Rectal smooth muscle tissue (tissue), 1 donor: ENCODE data around the gene ZNF133.

ENCODE experiments used
- H3K27ac ChIP-seq: one replicate; pipeline ENCODE4 v1.7.0; 2013; ENCODE audit warnings: low read depth, low read length, inconsistent platforms
- H3K27me3 ChIP-seq: one replicate; pipeline ENCODE4 v1.7.0; 2013; ENCODE audit warnings: low read length; ENCODE audit not compliant: control insufficient read depth, insufficient read depth
- H3K36me3 ChIP-seq: one replicate; pipeline ENCODE4 v1.7.0; 2013; ENCODE audit warnings: low read length; ENCODE audit not compliant: control insufficient read depth, insufficient read depth
- H3K4me1 ChIP-seq: one replicate; pipeline ENCODE4 v1.7.0; 2013; ENCODE audit warnings: low read length; ENCODE audit not compliant: control insufficient read depth, insufficient read depth
- H3K4me3 ChIP-seq: one replicate; pipeline ENCODE4 v1.7.0; 2013; ENCODE audit warnings: low read length
- H3K9ac ChIP-seq: one replicate; pipeline ENCODE4 v1.7.0; 2013; ENCODE audit warnings: low read length

The ZNF133 gene

GRCh38 chr20:18299364-18299763 is 11.0 kb downstream of the ZNF133 start:
- Histone ChIP-seq H3K36me3 (peaks cover 8% of the 10 kb centered on the region), H3K4me1 (no peaks in the 10 kb centered on the region), H3K27me3 (no peaks in the 10 kb centered on the region), H3K9ac (no peak overlapping the region), H3K4me3 (no peak overlapping the region), H3K27ac (no peak overlapping the region)

GRCh38 chr20:18304618-18305017 is 16.3 kb downstream of the ZNF133 start:
- no peaks in the 10 kb centered on the region for H3K4me1 ChIP-seq
- H3K4me3 ChIP-seq: no peak overlapping the region
- no peaks in the 10 kb centered on the region for H3K27me3 ChIP-seq
- peaks cover 7% of the 10 kb centered on the region for H3K36me3 ChIP-seq
- no peak overlapping the region for H3K27ac ChIP-seq
- no peak overlapping the region for H3K9ac ChIP-seq

- Histone ChIP-seq H3K9ac (no peak overlapping the region), H3K4me1 (no peaks in the 10 kb centered on the region), H3K27me3 (no peaks in the 10 kb centered on the region), H3K4me3 (no peak overlapping the region), H3K27ac (no peak overlapping the region), H3K36me3 (peaks cover 9% of the 10 kb centered on the region)
Observed at GRCh38 chr20:18307301-18307700, 19.0 kb downstream of the ZNF133 start.

GRCh38 chr20:18310051-18310450 is 21.7 kb downstream of the ZNF133 start:
- Histone ChIP-seq H3K27me3 (no peaks in the 10 kb centered on the region), H3K9ac (no peak overlapping the region), H3K27ac (no peak overlapping the region), H3K36me3 (peaks cover 10% of the 10 kb centered on the region), H3K4me3 (no peak overlapping the region), H3K4me1 (no peaks in the 10 kb centered on the region)

GRCh38 chr20:18310592-18310991 is 22.3 kb downstream of the ZNF133 start:
- no peak overlapping the region for H3K4me3 ChIP-seq
- no peak overlapping the region for H3K9ac ChIP-seq
- peaks cover 10% of the 10 kb centered on the region for H3K36me3 ChIP-seq

GRCh38 chr20:18312723-18313122 is 24.4 kb downstream of the ZNF133 start:
- H3K36me3 ChIP-seq: peaks cover 21% of the 10 kb centered on the region
- no peak overlapping the region for H3K9ac ChIP-seq
- no peaks in the 10 kb centered on the region for H3K27me3 ChIP-seq
- no peak overlapping the region for H3K27ac ChIP-seq
- H3K4me1 ChIP-seq: no peaks in the 10 kb centered on the region
- no peak overlapping the region for H3K4me3 ChIP-seq

More at GRCh38 chr20:18310592-18310991, 22.3 kb downstream of the ZNF133 start:
- Histone ChIP-seq H3K27me3 (no peaks in the 10 kb centered on the region), H3K4me1 (no peaks in the 10 kb centered on the region), H3K27ac (no peak overlapping the region)

- H3K36me3 ChIP-seq: peaks cover 21% of the 10 kb centered on the region
- no peak overlapping the region for H3K4me3 ChIP-seq
- no peak overlapping the region for H3K9ac ChIP-seq
- H3K4me1 ChIP-seq: no peaks in the 10 kb centered on the region
- H3K27ac ChIP-seq: no peak overlapping the region
- no peaks in the 10 kb centered on the region for H3K27me3 ChIP-seq
Observed at GRCh38 chr20:18313411-18313810, 25.1 kb downstream of the ZNF133 start.

GRCh38 chr20:18314786-18315406 is 26.6 kb downstream of the ZNF133 start:
- Histone ChIP-seq H3K9ac (no peak overlapping the region), H3K4me1 (no peaks in the 10 kb centered on the region), H3K4me3 (no peak overlapping the region), H3K27ac (no peak overlapping the region), H3K36me3 (peaks cover 16% of the 10 kb centered on the region), H3K27me3 (no peaks in the 10 kb centered on the region)

- Histone ChIP-seq H3K27me3 (no peaks in the 10 kb centered on the region), H3K4me3 (no peak overlapping the region), H3K4me1 (no peaks in the 10 kb centered on the region), H3K9ac (no peak overlapping the region), H3K36me3 (peaks cover 16% of the 10 kb centered on the region), H3K27ac (no peak overlapping the region)
Observed at GRCh38 chr20:18316166-18316565, 27.8 kb downstream of the ZNF133 start.

- Histone ChIP-seq H3K4me3 (no peak overlapping the region), H3K36me3 (peaks cover 5% of the 10 kb centered on the region), H3K27ac (no peak overlapping the region), H3K9ac (no peak overlapping the region), H3K4me1 (no peaks in the 10 kb centered on the region), H3K27me3 (no peaks in the 10 kb centered on the region)
Observed at GRCh38 chr20:18321316-18321715, 33.0 kb downstream of the ZNF133 start.

- no peak overlapping the region for H3K27ac ChIP-seq
Observed at GRCh38 chr20:18321976-18322950, 33.9 kb downstream of the ZNF133 start.

GRCh38 chr20:18323705-18324104 is 35.4 kb downstream of the ZNF133 start:
- Histone ChIP-seq H3K4me1 (no peaks in the 10 kb centered on the region), H3K27ac (no peak overlapping the region), H3K36me3 (no peaks in the 10 kb centered on the region), H3K9ac (no peak overlapping the region), H3K27me3 (no peaks in the 10 kb centered on the region), H3K4me3 (no peak overlapping the region)

More at GRCh38 chr20:18321976-18322950, 33.9 kb downstream of the ZNF133 start:
- no peaks in the 10 kb centered on the region for H3K36me3 ChIP-seq
- no peak overlapping the region for H3K4me3 ChIP-seq
- H3K27me3 ChIP-seq: no peaks in the 10 kb centered on the region
- H3K4me1 ChIP-seq: no peaks in the 10 kb centered on the region
- H3K9ac ChIP-seq: no peak overlapping the region
